ENCODE results near the gene SRSF4.

SRSF4 gene

DNA sequence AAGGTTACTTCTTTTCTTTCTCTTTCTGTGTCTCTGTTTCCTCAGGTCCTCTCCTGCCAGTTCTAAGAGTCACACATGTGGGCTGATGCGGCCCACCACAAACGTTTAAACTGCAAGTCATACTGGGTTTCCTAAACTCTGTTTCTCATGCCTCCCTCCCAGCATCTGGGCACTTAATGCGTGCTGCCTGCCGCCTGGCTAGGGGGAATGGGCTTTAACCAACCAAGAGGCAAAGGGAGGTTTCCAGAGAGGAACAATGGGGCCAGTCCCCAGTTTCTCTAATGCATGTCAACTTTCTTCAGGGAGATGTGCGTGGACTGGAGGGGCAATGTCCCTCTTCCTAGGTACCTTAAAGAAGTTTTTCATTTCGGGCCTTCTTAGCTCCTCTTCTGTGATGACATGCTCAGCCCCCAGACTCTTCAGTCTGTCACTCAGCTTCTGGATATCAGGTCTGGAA lies 19.9 kb upstream of the SRSF4 start:
- Histone ChIP-seq H3F3A (ENCODE audit: control insufficient read depth, insufficient read depth) (no peaks in the 10 kb centered on the region), H3K9me2 (replicated peaks; ENCODE audit: control insufficient read depth, low read length) (no peaks in the 10 kb centered on the region), H3K36me3 (ENCODE audit: control insufficient read depth, low read length) (peaks cover 35% of the 10 kb centered on the region), H4K20me1 (ENCODE audit: control insufficient read depth, insufficient read depth, low read depth, low read length) (no peaks in the 10 kb centered on the region), H3K79me2 (ENCODE audit: control insufficient read depth, low read length) (no peaks in the 10 kb centered on the region), H3K27me3 (ENCODE audit: control insufficient read depth, low read length) (no peaks in the 10 kb centered on the region), H3K4me1 (ENCODE audit: control insufficient read depth, low read length) (peaks cover 3% of the 10 kb centered on the region; the same call in 1 of the 2 replicates), H3K4me2 (ENCODE audit: low read length) (no peak overlapping the region), H3K27ac (ENCODE audit: low read depth, low read length) (no peak overlapping the region), H3K9me3 (ENCODE audit: control insufficient read depth, insufficient read depth, low read length) (no peaks in the 10 kb centered on the region), H3K4me3 (ENCODE audit: low read length) (no peak overlapping the region)
- no peak for TF ChIP-seq EZH2phosphoT487 (IDR thresholded peaks at IDR 0.05; ENCODE audit: borderline replicate concordance, low read length)

DNA sequence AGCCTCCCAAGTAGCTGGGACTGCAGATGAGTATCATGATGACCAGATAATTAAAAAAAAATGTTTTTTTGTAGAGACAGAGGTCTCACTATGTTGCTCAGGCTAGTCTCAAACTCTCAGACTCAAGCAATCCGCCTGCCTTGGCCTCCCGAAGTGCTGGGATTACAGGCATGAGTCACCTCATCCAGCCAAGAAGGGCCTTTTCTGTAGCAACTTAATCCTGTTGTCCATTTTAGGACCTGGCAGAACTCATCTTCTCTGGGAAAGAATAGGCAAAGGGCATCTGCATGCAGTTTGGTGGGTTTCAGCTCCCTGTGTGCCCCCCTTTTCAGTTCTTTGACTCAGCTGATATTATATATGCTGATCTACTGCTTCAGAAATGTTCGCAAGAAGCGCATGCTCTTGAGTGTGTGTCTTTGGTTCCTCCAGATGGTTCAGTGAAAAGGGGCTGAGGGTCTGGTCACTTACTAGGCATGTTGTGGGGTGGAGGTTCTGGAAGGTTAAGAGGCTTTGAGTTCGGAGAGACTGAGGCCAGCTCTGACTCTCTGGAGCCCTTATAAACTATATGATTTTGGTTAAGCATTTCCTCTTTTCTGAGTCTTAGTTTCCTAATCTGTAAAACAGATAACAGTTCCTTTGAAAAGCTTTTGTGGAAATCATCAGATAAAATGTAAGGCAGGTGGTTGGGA lies 19.4 kb upstream of the SRSF4 start:
- Histone ChIP-seq H3K9me2 (replicated peaks; ENCODE audit: control insufficient read depth, low read length) (no peaks in the 10 kb centered on the region), H3K27ac (ENCODE audit: low read depth, low read length) (no peak overlapping the region), H3K36me3 (ENCODE audit: control insufficient read depth, low read length) (peaks cover 34% of the 10 kb centered on the region), H4K20me1 (ENCODE audit: control insufficient read depth, insufficient read depth, low read depth, low read length) (no peaks in the 10 kb centered on the region), H3K4me1 (ENCODE audit: control insufficient read depth, low read length) (peaks cover 3% of the 10 kb centered on the region; the same call in 1 of the 2 replicates), H3K79me2 (ENCODE audit: control insufficient read depth, low read length) (no peaks in the 10 kb centered on the region), H3F3A (ENCODE audit: control insufficient read depth, insufficient read depth) (no peaks in the 10 kb centered on the region), H3K27me3 (ENCODE audit: control insufficient read depth, low read length) (no peaks in the 10 kb centered on the region), H3K4me3 (ENCODE audit: low read length) (no peak overlapping the region), H3K4me2 (ENCODE audit: low read length) (no peak overlapping the region), H3K9me3 (ENCODE audit: control insufficient read depth, insufficient read depth, low read length) (no peaks in the 10 kb centered on the region)
- no peak for TF ChIP-seq EZH2phosphoT487 (IDR thresholded peaks at IDR 0.05; ENCODE audit: borderline replicate concordance, low read length)
- TF ChIP-seq, protein P1, sequence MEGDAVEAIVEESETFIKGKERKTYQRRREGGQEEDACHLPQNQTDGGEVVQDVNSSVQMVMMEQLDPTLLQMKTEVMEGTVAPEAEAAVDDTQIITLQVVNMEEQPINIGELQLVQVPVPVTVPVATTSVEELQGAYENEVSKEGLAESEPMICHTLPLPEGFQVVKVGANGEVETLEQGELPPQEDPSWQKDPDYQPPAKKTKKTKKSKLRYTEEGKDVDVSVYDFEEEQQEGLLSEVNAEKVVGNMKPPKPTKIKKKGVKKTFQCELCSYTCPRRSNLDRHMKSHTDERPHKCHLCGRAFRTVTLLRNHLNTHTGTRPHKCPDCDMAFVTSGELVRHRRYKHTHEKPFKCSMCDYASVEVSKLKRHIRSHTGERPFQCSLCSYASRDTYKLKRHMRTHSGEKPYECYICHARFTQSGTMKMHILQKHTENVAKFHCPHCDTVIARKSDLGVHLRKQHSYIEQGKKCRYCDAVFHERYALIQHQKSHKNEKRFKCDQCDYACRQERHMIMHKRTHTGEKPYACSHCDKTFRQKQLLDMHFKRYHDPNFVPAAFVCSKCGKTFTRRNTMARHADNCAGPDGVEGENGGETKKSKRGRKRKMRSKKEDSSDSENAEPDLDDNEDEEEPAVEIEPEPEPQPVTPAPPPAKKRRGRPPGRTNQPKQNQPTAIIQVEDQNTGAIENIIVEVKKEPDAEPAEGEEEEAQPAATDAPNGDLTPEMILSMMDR (IDR thresholded peaks at IDR 0.05; ENCODE audit: low read depth, low read length, poor library complexity, severe bottlenecking) = no peak

DNA sequence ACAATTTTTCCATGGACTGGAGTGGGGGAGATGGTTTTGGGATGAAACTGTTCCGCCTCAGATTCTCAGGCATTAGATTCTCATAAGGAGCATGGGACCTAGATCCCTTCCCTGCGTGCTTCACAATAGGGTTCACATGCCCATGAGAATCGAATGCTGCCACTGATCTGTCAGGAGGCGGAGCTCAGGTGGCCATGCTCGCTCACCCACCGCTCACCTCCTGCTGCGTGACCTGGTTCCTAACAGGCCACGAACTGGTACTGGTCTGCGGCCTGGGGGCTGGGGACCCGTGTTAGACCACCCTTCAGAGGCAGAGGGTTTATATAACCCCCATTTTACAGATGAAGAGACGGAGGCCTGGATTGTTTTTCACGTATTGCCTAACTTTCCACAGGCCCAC lies 16.3 kb upstream of the SRSF4 start:
- Histone ChIP-seq H3K79me2 (ENCODE audit: control insufficient read depth, low read length) (no peaks in the 10 kb centered on the region), H3K9me2 (replicated peaks; ENCODE audit: control insufficient read depth, low read length) (no peaks in the 10 kb centered on the region), H4K20me1 (ENCODE audit: control insufficient read depth, insufficient read depth, low read depth, low read length) (no peaks in the 10 kb centered on the region), H3K27me3 (ENCODE audit: control insufficient read depth, low read length) (no peaks in the 10 kb centered on the region), H3K4me2 (ENCODE audit: low read length) (no peak overlapping the region), H3K9me3 (ENCODE audit: control insufficient read depth, insufficient read depth, low read length) (no peaks in the 10 kb centered on the region), H3F3A (ENCODE audit: control insufficient read depth, insufficient read depth) (no peaks in the 10 kb centered on the region), H3K27ac (ENCODE audit: low read depth, low read length) (no peak overlapping the region), H3K4me3 (ENCODE audit: low read length) (no peak overlapping the region), H3K36me3 (ENCODE audit: control insufficient read depth, low read length) (peaks cover 33% of the 10 kb centered on the region), H3K4me1 (ENCODE audit: control insufficient read depth, low read length) (peaks cover 3% of the 10 kb centered on the region; the same call in 1 of the 2 replicates)
- no peak for TF ChIP-seq EZH2phosphoT487 (IDR thresholded peaks at IDR 0.05; ENCODE audit: borderline replicate concordance, low read length)
- TF ChIP-seq, protein P1 (IDR thresholded peaks at IDR 0.05; ENCODE audit: low read depth, low read length, poor library complexity, severe bottlenecking) = no peak

DNA sequence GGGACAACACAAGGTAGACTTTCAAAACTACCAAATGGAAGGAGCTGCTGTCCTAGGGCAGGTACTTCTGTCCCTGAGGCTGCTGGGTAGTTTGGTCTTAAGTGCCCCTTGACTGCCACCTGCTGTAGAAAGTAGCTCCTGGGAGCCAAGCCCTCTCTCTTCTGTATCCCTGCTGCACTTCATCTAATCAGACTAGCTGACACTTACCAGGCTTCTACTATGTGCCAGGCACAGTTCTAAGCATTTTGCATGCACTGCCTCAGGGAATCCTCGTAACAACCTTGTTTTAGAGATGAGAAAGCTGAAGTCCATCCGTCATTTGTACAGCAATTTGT lies 15.9 kb upstream of the SRSF4 start:
- H3K27ac ChIP-seq (ENCODE audit: low read depth, low read length) = no peak overlapping the region
- H3K27me3 ChIP-seq (ENCODE audit: control insufficient read depth, low read length) = no peaks in the 10 kb centered on the region
- H3F3A ChIP-seq (ENCODE audit: control insufficient read depth, insufficient read depth) = no peaks in the 10 kb centered on the region
- no peaks in the 10 kb centered on the region for H3K9me2 ChIP-seq (replicated peaks; ENCODE audit: control insufficient read depth, low read length)
- H3K4me3 ChIP-seq (ENCODE audit: low read length) = no peak overlapping the region
- H4K20me1 ChIP-seq (ENCODE audit: control insufficient read depth, insufficient read depth, low read depth, low read length) = no peaks in the 10 kb centered on the region
- H3K79me2 ChIP-seq (ENCODE audit: control insufficient read depth, low read length) = no peaks in the 10 kb centered on the region
- TF ChIP-seq EZH2phosphoT487 (IDR thresholded peaks at IDR 0.05; ENCODE audit: borderline replicate concordance, low read length) = no peak
- TF ChIP-seq, protein P1 (IDR thresholded peaks at IDR 0.05; ENCODE audit: low read depth, low read length, poor library complexity, severe bottlenecking) = peak; percentile 48
- peaks cover under 1% of the 10 kb centered on the region; the same call in 1 of the 2 replicates for H3K4me1 ChIP-seq (ENCODE audit: control insufficient read depth, low read length)
- no peak overlapping the region for H3K4me2 ChIP-seq (ENCODE audit: low read length)
- H3K36me3 ChIP-seq (ENCODE audit: control insufficient read depth, low read length) = peaks cover 33% of the 10 kb centered on the region
- H3K9me3 ChIP-seq (ENCODE audit: control insufficient read depth, insufficient read depth, low read length) = no peaks in the 10 kb centered on the region
